A172 (cell line): ENCODE measurements around the gene NLRP6. TPM values are rescaled to one million over a fixed set of nuclear protein-coding genes. Genes with fewer than 3 reads are reported as not detected.

ENCODE experiments used
- DNase-seq: peaks from one replicate; pipeline ENCODE4 v3.0.0-alpha.2; 2015; ENCODE audit warnings: low spot score
- total RNA-seq: library from RNA; depleted of rRNA; stranded (reverse); fragments of >200 nt; shearing (Covaris generic); gene quantifications from 2 replicates; pipeline ENCODE4 v1.2.3, GENCODE V29; 2014

Gene NLRP6
- total RNA-seq, 1 experiment from 2014 or later = not detected

- DNase-seq = no peak
Measured at GRCh38 chr11:256952-257737, 21.1 kb upstream of the NLRP6 start.

GRCh38 chr11:257766-258493, 20.3 kb upstream of the NLRP6 start:
- no peak for DNase-seq

GRCh38 chr11:259413-259812, 18.8 kb upstream of the NLRP6 start:
- no peak for DNase-seq

DNA sequence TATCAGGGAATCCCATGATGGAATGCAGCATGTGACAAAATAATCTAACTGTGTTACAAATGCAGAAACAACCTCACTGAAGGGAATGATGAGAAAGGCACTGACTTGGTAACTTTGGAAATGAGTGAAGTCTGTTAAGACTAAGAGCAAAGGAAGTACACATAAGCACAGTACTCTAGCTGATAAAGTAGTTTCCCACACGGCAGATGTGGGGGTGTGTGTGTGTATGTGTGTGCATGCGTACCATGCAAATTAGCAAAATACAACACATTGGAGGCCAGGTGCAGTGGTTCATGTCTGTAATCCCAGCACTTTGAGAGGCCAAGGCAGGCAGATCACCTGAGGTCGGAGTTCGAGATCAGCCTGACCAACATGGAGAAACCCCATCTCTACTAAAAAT, 16.6 kb upstream of the NLRP6 start:
- no peak for DNase-seq

GRCh38 chr11:266676-267439, 11.3 kb upstream of the NLRP6 start:
- no peak for DNase-seq

- DNase-seq = no peak
Measured at GRCh38 chr11:267491-267994, 10.7 kb upstream of the NLRP6 start.

DNA sequence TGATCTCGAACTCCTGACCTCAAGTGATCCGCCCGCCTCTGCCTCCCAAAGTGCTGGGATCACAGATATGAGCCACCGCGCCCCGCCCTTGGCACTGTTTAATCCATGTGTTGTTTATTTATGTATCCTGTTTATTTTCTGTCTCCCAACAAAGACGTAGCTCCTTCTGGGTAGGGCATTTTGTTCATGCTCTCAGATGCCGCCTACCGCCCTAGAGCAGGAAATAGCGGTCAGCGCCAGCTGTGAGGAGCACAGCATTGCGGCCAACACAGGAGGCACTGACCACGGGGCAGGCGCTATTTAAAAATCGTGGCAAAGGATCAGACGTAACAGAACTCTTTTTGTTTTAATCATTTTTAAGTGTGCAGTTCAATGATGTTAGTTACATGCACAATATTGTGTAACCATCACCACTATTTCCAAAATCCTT, 9.5 kb upstream of the NLRP6 start:
- DNase-seq = peak; percentile 86

GRCh38 chr11:269146-269890, 8.9 kb upstream of the NLRP6 start:
- no peak for DNase-seq

GRCh38 chr11:270451-271318, 7.5 kb upstream of the NLRP6 start:
- no peak for DNase-seq

DNA sequence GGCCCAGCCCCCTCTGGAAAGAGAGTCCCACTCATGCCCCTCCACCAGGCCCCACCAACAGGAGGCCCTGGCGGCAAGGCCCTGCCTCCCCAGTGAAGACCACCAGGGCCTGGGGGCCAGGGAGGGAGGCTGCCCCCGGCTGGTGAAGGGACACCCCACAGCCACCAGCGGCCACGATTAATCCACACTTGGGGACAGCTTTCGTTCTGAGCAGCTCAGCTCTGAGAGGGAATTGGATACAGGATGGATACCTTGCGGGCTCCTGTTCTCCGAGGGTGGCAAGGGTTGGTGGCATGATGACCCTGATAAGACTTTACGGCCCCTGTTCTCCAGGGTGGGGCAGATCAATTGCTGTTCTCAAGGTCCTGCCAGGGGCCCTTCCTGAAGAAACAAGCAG, 6.9 kb upstream of the NLRP6 start:
- DNase-seq = no peak

GRCh38 chr11:272195-272930, 5.8 kb upstream of the NLRP6 start:
- no peak for DNase-seq

- no peak for DNase-seq
Measured at GRCh38 chr11:272931-273198, 5.3 kb upstream of the NLRP6 start.

GRCh38 chr11:276219-276618, 2.0 kb upstream of the NLRP6 start:
- no peak for DNase-seq

DNA sequence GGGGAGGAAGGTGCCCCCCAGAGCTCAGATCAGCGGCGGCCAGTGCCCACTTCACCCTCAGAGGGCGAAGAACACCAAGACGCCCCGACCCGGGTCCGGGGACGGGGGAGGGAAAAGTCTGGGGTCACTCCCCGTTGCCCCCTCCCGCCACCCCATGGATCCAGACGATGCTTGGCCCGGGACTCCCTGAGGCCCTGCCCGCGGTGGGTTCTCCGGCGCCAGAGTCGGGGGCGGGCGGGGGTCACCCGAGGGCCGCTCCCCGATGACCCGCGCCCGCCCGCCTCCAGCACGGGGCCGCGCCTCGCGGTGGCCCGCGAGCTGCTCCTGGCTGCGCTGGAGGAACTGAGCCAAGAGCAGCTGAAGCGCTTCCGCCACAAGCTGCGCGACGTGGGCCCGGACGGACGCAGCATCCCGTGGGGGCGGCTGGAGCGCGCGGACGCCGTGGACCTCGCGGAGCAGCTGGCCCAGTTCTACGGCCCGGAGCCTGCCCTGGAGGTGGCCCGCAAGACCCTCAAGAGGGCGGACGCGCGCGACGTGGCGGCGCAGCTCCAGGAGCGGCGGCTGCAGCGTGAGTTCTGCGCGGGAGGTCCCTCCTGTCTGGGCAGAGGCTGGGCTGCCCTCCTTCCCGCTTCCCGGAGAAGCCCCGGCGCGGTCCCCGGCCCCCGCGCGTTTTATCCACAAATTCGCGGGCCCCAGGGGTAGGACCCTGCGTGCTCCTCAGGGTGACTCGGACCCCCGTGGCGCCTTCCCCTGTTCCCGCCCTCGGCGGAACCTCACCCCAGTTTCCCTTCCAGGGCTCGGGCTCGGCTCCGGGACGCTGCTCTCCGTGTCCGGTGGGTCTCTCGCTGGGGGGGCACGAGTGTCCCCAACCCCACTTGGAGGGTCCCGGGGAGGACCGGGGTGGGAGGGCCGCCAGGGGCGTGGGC, 1.1 kb downstream of the NLRP6 start:
- DNase-seq = no peak

DNA sequence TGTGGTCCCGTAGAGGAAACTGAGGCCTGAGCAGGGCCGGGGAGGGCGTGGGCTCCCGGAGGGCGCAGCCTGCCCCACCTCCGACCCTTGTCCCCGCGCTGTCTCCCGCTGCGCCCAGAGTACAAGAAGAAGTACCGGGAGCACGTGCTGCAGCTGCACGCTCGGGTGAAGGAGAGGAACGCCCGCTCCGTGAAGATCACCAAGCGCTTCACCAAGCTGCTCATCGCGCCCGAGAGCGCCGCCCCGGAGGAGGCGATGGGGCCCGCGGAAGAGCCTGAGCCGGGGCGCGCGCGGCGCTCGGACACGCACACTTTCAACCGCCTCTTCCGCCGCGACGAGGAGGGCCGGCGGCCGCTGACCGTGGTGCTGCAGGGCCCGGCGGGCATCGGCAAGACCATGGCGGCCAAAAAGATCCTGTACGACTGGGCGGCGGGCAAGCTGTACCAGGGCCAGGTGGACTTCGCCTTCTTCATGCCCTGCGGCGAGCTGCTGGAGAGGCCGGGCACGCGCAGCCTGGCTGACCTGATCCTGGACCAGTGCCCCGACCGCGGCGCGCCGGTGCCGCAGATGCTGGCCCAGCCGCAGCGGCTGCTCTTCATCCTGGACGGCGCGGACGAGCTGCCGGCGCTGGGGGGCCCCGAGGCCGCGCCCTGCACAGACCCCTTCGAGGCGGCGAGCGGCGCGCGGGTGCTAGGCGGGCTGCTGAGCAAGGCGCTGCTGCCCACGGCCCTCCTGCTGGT, 1.9 kb downstream of the NLRP6 start:
- no peak for DNase-seq

DNA sequence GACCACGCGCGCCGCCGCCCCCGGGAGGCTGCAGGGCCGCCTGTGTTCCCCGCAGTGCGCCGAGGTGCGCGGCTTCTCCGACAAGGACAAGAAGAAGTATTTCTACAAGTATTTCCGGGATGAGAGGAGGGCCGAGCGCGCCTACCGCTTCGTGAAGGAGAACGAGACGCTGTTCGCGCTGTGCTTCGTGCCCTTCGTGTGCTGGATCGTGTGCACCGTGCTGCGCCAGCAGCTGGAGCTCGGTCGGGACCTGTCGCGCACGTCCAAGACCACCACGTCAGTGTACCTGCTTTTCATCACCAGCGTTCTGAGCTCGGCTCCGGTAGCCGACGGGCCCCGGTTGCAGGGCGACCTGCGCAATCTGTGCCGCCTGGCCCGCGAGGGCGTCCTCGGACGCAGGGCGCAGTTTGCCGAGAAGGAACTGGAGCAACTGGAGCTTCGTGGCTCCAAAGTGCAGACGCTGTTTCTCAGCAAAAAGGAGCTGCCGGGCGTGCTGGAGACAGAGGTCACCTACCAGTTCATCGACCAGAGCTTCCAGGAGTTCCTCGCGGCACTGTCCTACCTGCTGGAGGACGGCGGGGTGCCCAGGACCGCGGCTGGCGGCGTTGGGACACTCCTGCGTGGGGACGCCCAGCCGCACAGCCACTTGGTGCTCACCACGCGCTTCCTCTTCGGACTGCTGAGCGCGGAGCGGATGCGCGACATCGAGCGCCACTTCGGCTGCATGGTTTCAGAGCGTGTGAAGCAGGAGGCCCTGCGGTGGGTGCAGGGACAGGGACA, 2.7 kb downstream of the NLRP6 start:
- no peak for DNase-seq

DNA sequence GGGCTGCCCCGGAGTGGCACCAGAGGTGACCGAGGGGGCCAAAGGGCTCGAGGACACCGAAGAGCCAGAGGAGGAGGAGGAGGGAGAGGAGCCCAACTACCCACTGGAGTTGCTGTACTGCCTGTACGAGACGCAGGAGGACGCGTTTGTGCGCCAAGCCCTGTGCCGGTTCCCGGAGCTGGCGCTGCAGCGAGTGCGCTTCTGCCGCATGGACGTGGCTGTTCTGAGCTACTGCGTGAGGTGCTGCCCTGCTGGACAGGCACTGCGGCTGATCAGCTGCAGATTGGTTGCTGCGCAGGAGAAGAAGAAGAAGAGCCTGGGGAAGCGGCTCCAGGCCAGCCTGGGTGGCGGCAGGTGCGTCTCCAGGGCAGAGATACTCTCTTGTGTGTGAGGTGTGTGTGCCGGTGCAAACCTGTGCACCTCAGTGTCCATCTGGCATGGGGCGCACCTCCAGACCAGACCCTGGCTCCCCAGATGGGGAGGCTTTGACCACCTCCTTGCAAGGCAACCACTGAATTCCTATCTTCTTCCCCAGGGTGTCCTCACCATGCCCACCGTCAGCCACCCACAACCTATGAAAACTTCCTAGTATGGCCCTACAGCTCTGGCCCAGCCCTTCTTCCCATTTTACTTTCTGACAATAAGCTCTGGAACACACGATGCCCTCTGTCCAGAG, 3.4 kb downstream of the NLRP6 start:
- no peak for DNase-seq
